ENCODE measurements around the gene THSD4. TPM values are rescaled to one million over a fixed set of nuclear protein-coding genes. Genes with fewer than 3 reads are reported as not detected.

The THSD4 gene
- total RNA-seq, 1 donor from 2014 or later = 21.1 TPM

DNA sequence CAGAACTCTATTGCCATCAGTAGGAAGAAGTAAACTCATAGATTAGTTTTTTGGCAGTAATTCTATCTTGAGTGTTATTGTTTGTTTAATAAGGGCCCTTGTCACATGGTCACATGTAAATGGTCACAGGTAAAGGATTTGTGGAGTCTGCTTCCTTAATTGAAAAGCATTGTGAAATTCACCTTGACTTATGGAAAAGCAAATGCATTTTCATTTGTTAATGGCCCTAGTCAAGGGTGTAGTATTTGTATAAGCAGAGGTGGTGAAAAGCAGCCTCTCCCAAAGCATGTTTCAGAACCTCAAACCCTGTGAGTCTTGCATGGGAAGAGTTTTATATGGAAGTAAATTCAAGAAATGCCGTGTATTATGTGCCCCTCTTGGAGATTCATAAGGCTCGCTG lies 497.6 kb downstream of the THSD4 start:
- ATAC-seq (no peak), DNase-seq (ENCODE audit: low spot score) (no peak)
- intact Hi-C loops (cut with DNase I) = no loop called here

GRCh38 chr15:71623111-71623510 lies 507.8 kb downstream of the THSD4 start:
- ATAC-seq = no peak
- no peak for DNase-seq (ENCODE audit: low spot score)
- intact Hi-C loops (cut with DNase I) = no loop called here

- intact Hi-C loops (cut with DNase I) = loop anchor here (5.0 kb wide), 1 partner anchor 1986 kb away; no protein-coding TSS in a partner anchor
- DNase-seq (ENCODE audit: low spot score) = no peak
- no peak for ATAC-seq
These were observed 511.4 kb downstream of the THSD4 start for GRCh38 chr15:71626596-71627088.

GRCh38 chr15:71627188-71627587 lies 511.9 kb downstream of the THSD4 start:
- intact Hi-C loops (cut with DNase I) = loop anchor here (5.0 kb wide), 1 partner anchor 1985 kb away; no protein-coding TSS in a partner anchor
- ATAC-seq (no peak), DNase-seq (ENCODE audit: low spot score) (no peak)

DNA sequence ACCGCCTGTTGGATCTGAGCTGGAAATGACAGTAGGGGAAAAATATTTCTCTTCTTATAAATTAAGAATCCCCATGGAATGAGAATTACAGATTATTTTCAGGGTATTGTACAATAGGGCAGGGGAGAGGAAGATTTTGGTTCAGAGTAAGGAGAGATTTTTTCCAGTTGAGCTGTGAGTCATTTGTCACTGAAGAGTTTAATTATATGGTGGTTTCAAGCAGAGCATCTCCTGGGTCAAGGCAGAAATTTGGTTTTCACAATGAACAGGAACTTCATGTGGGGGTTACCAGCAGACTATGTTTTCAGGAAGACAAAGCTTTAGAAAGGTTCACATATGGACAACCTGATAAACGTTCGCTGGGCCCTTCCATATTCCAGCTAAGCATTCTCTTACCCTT lies 512.3 kb downstream of the THSD4 start:
- intact Hi-C loops (cut with DNase I) = loop anchor here (5.0 kb wide), 1 partner anchor 1985 kb away; no protein-coding TSS in a partner anchor
- DNase-seq (ENCODE audit: low spot score) (no peak), ATAC-seq (peak; percentile 28)

GRCh38 chr15:71628988-71629770 lies 513.9 kb downstream of the THSD4 start:
- DNase-seq (ENCODE audit: low spot score) (no peak), ATAC-seq (peak; percentile 31)
- intact Hi-C loops (cut with DNase I) = loop anchor here (5.0 kb wide), 1 partner anchor 1983 kb away; no protein-coding TSS in a partner anchor

DNA sequence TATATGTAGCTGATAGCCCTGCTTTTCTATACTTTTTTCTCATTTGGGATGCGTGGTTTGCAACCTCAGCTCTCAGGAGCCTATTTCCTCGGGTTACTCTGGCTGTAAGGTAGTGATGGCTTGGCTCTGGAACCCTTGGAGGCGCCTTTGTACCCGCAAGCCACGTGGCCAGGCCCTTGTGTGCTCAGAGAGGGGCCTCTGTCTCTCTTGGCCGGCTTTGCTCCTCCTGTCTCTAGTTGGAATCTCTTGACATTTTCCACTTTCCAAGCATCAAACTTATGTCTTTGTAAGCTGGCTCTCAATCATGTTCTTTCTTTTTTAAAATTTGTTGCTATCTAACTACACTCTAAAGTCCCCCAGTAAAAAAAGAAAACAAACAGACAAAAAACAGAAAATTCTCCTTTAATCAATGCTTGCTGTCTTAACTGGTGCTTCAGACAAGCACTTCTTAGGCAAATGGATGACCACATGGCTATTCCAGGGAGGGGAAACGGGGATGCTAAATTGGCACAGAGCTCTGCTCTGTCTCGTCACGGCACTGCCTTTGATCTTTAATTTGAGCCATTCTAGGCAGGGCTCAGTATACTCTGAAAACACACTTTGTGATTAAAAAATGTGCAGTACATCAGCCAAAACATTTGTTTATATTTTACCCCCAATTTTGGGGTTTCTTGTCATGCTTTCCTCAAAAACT lies 514.7 kb downstream of the THSD4 start:
- ATAC-seq (peak; percentile 86), DNase-seq (ENCODE audit: low spot score) (no peak)
- intact Hi-C loops (cut with DNase I) = loop anchor here (5.0 kb wide), 1 partner anchor 1982 kb away; no protein-coding TSS in a partner anchor

GRCh38 chr15:71630475-71630809 lies 515.2 kb downstream of the THSD4 start:
- intact Hi-C loops (cut with DNase I) = no loop called here
- no peak for DNase-seq (ENCODE audit: low spot score)
- ATAC-seq = peak; percentile 16

DNA sequence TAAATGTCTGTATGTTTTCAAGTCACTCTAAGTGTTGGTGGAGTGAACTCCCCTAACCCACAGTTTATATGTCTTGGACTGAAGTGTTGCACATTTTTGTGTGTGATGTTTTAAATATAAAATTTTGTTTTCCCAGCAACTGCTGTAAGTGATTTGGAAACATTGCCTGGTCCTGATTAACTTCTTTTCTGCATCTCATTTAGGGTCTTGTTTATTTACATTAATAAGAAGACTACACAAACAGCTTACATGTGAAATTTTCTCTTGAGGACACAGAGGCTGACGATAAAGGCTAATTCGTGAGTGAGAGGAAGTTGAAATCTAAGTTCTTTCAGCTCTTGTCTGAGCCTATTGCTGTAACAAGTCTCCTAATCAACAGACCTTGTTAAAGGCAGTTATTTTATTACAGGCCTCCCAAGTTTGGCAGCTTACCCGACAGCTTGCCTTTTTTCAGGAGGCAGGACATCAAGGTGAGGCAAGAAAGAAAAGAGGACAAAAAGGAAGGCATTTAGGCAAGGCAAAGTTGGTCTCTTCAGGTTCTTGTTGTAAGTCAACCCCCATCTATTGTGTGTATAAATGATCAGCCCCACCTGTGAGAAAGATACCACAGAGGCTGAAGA lies 517.4 kb downstream of the THSD4 start:
- intact Hi-C loops (cut with DNase I) = no loop called here
- DNase-seq (ENCODE audit: low spot score) (no peak), ATAC-seq (no peak)

DNA sequence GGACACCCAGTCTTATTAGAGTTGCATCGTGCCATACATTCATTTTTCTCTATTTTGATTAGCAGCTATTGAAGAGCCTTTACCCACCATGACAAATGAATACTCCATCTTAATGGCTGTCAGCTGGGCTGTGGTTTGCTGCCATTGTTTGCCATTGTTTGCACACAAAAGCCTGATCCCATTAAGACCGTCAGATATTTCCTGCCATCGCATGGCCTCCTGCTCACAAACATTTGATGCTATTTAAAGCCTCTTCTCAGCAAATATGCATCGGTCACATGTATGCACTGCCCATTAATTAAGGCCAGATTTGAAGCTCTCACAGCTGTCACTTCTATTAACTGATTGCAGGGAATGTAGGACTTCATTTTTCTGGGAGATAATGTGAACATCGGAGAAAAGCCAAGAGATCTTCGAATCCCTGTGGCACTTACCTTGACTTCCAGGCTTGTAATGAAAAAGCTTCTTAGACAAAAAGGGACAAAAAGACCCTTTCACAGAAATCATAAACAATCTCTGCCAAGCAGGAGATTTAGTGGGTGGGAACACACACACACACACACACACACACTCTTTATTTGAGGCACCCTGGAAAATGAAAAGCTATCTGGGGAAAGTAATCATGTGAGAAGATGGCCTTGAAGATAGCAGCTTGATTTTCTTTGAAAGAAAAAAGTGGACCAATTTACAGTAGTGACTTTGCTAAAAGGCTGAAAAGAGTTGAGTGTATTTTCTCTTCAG lies 519.7 kb downstream of the THSD4 start:
- ATAC-seq = no peak
- intact Hi-C loops (cut with DNase I) = no loop called here
- no peak for DNase-seq (ENCODE audit: low spot score)

DNA sequence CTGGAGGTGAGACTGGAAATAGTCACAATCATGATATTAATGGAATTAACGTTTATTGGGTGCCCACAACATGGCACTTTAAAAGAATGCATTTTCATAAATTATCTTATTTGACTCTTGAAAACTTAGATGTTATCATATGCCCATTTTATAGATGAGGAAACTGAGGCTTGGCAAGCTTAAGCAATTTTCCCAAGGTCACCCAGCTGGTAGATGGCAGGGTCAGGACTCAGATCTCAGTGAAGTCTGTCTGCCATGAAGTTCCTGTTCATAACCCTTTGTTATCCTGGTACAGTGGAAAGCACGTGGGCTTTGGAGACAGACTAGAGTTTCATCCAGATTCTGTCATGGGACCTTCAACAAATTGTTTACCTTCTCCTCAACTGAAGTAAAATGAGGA lies 520.5 kb downstream of the THSD4 start:
- no peak for ATAC-seq
- DNase-seq (ENCODE audit: low spot score) = no peak
- intact Hi-C loops (cut with DNase I) = no loop called here

DNA sequence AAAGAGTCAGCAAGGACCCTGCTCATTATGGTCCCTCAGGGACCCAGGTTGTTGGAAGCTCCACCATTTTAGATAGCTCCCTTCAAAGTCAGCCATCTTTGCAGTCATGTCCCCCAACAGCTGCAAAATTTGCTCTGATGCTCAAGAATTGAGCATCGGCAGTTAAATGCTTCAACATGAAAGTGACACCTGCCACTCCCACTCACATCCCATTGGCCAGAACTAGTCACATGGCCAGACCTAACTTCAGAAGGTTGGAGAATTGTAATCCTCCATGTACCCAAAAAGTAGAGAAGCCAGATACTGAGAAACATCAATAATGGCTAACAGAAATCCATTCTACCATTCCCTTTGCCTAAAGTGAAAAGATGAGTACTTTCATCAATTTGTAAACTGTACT lies 523.6 kb downstream of the THSD4 start:
- DNase-seq (ENCODE audit: low spot score) (no peak), ATAC-seq (no peak)

DNA sequence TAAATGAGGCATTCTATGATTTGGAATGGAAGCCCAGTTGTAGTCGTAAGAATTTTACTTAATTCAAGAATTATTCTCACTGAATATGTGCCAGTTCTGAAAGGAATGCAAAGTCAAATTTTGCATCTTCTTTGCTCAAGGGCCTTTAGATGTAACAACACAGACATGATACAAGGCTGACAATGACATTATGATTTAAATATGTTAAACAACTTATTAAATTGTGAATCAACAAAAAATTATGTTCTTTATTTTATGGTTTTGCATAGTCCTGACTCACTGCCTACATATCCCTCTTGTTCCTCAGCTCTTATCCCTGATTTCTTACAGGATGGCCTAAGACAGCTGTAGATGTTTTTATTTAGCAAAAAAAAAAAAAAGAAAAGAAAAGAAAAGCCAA lies 524.2 kb downstream of the THSD4 start:
- DNase-seq (ENCODE audit: low spot score) (no peak), ATAC-seq (no peak)
- intact Hi-C loops (cut with DNase I) = no loop called here

More for the DNA sequence above, 523.6 kb downstream of the THSD4 start:
- intact Hi-C loops (cut with DNase I) = no loop called here

GRCh38 chr15:71643918-71644317 lies 528.6 kb downstream of the THSD4 start:
- ATAC-seq (no peak), DNase-seq (ENCODE audit: low spot score) (no peak)
- intact Hi-C loops (cut with DNase I) = no loop called here

GRCh38 chr15:71646767-71647486 lies 531.7 kb downstream of the THSD4 start:
- DNase-seq (ENCODE audit: low spot score) = no peak
- intact Hi-C loops (cut with DNase I) = no loop called here
- no peak for ATAC-seq

DNA sequence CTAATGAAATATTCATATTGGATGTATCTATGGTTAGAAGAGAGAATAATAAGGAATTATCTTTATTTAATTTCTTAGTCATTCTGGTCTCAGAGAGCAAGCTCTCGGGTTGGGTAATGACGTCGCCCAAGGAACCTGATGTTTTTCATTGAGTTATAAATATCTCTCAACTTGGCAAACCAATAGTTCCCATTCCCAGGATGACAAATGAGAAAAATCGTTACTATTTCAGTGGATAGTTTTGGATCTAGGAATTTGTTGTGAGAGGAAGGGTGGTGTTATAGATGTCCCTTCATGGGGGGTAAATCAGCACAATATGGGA lies 532.2 kb downstream of the THSD4 start:
- DNase-seq (ENCODE audit: low spot score) (no peak), ATAC-seq (peak; percentile 33)
- intact Hi-C loops (cut with DNase I) = no loop called here

- intact Hi-C loops (cut with DNase I) = no loop called here
- ATAC-seq (no peak), DNase-seq (ENCODE audit: low spot score) (no peak)
These were observed 532.8 kb downstream of the THSD4 start for GRCh38 chr15:71648095-71648494.

DNA sequence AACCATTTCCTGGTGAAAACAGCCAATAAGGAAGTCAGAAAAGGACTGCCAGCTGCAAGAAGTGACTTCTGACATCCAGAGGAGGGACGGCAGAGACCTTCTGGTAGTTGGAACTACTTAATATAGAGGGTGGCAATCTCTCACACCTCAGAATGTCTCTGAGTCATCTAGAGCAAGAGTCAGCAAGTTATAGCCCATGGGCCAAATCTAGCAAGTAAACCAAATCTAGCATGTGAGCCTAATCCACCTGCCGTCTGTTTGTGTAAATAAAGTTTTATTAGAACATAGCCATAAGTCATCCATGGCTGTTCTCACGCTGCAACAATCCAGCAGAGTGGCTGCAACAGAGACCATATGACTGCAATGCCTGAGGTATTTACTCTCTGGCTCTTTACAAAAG lies 534.6 kb downstream of the THSD4 start:
- intact Hi-C loops (cut with DNase I) = no loop called here
- ATAC-seq (no peak), DNase-seq (ENCODE audit: low spot score) (no peak)

DNA sequence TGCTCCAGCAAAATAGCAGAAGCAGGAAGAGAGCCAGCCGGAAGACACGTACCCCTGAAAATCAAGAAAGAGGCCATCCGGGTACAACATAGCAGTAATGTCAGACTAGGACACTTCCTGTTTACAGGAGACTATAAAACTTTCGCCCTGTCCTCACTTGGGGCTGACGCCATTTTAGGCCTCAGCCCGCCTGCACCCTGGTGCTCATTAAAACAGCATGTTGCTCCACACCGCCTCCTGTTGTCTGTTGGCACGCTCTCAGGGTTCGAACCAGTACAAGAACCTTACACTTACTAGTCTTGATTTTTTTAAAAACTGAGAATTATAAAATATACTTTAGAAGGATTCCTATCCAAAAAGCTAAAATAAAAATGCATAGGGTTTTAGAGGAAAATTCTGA lies 535.3 kb downstream of the THSD4 start:
- intact Hi-C loops (cut with DNase I) = no loop called here
- ATAC-seq (no peak), DNase-seq (ENCODE audit: low spot score) (no peak)
